HG03135 (cell line): Measurements from ENCODE around the gene TBC1D4.
"Not testable (repeated sequence)": the region's sequence is repeated elsewhere in the genome, so short reads cannot be mapped to it uniquely, and the experiment has no call there.

Source experiments
- ATAC-seq: cut with Tn5 transposase; IDR thresholded peaks from one replicate; pipeline ENCODE4 v1.9.1; 2021; ENCODE audit warnings: mild to moderate bottlenecking, moderate library complexity; ENCODE audit not compliant: unreplicated experiment

Gene TBC1D4

GRCh38 chr13:75363371-75363770 is 118.6 kb downstream of the TBC1D4 start:
- ATAC-seq, result no peak

DNA sequence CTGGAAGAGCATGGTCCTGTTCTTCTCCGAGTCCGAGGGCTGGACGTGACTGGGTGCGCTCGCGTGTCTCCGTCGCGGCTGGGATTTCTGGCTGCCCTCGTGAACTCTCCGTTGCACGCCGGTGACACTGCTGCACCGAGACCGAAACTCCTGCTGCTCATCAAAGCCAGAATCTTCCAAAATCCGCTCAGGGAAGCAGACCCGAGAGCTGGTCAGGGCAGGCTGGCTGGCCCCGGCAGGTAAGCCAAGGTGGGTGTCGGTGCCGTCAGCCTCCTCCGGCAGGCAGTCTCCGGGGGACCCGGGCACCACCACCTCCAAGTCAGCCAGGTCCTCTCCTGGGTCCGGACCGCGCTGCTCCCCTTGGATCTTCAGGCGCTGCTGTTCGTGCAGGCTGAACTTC is 119.9 kb downstream of the TBC1D4 start:
- no peak for ATAC-seq

- no peak for ATAC-seq
Observed at GRCh38 chr13:75360170-75360569, 121.8 kb downstream of the TBC1D4 start.

DNA sequence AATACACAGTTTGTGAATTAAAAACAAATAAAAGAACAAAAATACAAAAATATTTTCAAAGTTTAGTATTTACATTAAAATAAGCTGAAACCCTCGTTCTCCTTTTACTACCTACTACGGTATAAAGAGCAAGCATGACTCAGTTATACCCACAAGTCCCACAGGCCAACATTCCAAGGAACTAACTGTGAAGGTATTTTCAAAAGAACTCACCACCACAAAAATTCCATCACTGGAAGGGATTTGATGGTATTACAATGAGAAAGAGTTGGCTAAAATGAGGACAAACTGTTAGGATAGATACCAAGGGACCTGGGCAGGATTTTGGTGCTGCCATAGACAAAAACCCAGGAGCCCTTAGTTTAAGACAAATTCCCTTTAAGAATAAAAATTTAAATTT is 122.7 kb downstream of the TBC1D4 start:
- no peak for ATAC-seq

- ATAC-seq, result peak; percentile 87
Observed at GRCh38 chr13:75357576-75358289, 124.2 kb downstream of the TBC1D4 start.

GRCh38 chr13:75356421-75356820 is 125.5 kb downstream of the TBC1D4 start:
- ATAC-seq, result no peak

DNA sequence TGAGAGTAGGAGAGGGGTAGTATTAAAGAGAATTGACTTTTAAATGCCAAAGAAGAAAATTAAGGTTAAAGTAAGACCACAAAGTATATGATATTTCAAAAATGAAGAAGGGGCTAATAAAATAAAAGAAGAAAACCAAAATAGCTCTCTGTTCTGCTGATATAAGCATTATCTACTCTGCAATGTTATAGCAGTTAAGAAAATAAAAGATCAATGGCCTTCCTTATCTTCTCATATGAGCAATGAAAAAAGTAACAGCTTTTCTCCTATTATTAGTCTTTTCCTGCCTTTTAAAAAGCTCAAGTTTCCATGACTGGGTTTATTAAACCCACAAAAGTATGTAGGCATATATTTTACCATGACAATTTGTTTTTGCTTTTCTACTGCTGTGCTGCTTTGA is 126.4 kb downstream of the TBC1D4 start:
- no peak for ATAC-seq

- ATAC-seq, result no peak
Observed at GRCh38 chr13:75353781-75354193, 128.2 kb downstream of the TBC1D4 start.

GRCh38 chr13:75352641-75353327 is 129.2 kb downstream of the TBC1D4 start:
- ATAC-seq, result no peak

DNA sequence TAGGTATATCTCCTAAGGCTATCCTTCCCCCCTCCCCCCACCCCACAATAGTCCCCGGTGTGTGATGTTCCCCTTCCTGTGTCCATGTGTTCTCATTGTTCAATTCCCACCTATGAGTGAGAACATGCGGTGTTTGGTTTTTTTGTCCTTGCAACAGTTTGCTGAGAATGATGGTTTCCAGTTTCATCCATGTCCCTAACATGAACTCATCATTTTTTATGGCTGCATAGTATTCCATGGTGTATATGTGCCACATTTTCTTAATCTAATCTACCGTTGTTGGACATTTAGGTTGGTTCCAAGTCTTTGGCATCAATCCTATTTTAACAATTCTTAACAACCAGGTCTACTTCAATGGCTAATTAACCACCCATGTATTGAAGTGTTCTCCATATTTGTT is 130.4 kb downstream of the TBC1D4 start:
- not testable (repeated sequence) for ATAC-seq

- ATAC-seq, result no peak
Observed at GRCh38 chr13:75347925-75348324, 134.0 kb downstream of the TBC1D4 start.

DNA sequence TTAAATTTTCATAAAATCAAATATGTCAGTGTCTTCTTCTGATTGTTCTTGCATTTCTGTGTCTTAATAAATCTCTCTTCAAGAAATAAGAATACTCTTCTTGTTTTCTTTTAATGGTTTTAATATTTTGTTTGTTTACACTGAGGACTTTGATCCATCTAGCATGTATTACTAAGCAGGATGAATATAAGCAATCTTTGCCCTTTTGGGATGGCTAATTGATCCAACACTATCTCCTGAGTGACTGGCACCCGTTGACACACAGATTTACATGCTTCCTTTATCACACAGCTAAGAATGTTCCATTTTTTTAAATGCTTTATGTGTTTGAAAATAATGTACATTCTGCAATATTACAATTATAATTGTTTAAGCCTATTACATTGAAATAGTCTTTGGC is 134.5 kb downstream of the TBC1D4 start:
- ATAC-seq, result no peak

DNA sequence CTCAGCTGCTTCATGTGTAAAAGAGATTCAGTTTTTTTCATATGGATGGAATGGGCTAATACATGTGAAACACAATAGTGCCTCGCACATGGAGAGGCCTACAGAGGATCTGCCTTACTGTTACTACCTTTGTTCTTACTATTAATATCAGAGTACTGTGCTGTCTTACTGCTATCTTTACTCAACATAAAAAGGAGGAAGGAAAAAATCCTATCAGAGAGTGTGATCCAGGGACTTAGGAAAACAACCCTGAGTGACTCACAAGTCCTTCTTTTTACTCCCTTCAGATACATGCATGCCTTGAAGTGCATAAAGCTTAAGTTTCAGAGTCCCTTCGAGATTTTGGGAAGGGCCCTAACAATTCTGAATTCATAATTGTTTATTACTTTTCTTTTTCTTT is 136.8 kb downstream of the TBC1D4 start:
- ATAC-seq, result no peak

- no peak for ATAC-seq
Observed at GRCh38 chr13:75341028-75341427, 140.9 kb downstream of the TBC1D4 start.

DNA sequence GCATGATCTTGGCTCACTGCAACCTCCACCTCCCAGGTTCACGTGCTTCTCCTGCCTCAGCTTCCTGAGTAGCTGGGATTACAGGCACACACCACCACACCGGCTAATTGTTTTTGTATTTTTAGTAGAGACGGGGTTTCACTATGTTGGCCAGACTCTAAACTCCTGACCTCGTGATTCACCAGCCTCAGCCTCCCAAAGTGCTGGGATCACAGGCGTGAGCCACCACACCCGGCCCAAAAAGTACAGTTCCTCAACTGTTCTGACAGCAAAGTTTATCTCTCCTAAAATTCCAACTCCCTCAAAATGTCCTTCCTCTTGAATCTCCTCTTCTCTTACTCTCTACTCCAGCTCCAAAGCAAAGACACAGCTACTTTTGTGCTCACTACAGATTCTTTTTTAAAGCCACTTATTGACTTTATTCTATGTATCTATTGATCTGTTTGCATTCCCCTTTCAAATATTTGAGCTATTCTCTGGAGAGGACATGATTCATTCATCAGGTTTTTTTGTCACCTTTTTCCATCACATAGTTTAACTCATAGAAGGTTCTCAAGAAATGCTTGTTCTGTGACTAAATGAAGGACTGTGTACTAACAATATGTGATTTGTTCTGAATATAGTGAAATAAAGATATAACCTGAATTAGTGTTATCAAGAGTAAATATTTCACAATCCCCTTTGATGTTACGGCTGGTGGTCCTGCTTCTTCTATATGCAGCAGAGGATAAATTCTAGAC is 142.2 kb downstream of the TBC1D4 start:
- no peak for ATAC-seq

- no peak for ATAC-seq
Observed at GRCh38 chr13:75334634-75335447, 147.1 kb downstream of the TBC1D4 start.

DNA sequence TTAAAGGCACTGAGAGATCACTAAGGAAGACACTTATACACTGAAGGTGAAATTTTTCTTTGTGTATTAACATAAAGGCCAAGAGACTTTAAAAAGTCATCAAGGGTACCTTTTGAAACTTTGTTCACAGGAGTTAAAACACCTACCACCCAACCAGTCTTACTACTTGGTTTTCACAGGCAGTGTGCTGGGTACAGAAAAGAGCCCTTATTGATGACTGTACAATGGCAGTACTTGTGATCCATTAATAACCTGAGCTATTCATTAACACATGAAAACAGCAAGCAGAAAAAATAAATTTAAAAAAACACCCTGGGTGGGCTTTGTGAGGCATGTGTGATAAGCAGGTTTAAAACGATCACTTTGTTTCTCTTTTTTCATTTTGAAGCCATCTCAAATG is 148.9 kb downstream of the TBC1D4 start:
- ATAC-seq, result no peak

GRCh38 chr13:75331792-75332349 is 150.1 kb downstream of the TBC1D4 start:
- no peak for ATAC-seq

GRCh38 chr13:75330770-75331169 is 151.2 kb downstream of the TBC1D4 start:
- ATAC-seq, result no peak

DNA sequence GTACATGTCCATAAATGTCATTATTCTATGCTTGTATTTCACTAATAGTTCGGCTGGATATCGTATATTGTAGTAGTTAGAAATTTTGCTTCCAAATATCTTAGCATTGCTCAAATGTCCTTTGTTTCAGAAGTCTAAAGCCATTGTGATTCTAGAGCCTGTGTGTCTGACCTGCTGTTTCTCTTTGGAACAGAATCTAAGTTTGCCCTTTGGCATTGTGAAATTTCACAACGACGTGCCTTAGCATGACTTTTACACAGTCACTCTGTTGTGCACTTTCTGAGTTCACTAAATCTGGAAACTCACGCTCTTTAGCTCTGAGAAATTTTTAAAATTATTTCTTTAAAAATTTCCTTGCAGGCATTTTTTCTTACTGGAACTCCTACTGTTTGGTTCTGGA is 152.2 kb downstream of the TBC1D4 start:
- no peak for ATAC-seq

DNA sequence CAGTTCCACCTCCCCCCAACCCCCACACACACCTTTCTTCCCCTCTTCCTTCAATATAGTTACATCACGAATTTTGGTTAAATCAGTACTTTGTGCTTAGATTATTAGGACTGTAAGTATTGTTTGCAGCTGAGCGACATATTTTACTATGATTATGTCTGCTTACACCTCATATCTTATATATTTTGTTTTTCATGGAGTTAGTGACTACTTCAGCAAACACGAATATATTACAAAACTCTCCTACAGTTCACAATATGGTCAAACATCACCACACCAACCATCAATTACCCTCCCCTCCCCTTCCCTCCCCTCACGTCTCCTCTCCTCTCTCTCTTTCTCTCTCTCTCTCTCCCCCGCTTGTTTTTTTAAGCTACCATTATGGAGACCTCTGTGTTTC is 152.9 kb downstream of the TBC1D4 start:
- no peak for ATAC-seq
